CD14-positive monocyte (primary cell): Measurements from ENCODE around the gene STX12. TPM values are rescaled to one million over a fixed set of nuclear protein-coding genes. Genes with fewer than 3 reads are reported as not detected.

Source experiments
- DNase-seq, 3 donors: peaks; one replicate each; pipeline ENCODE4 v3.0.0-alpha.2; 2011 to 2022
- H2AFZ ChIP-seq: 2 replicates; pipeline ENCODE4 v1.6.0; 2012; ENCODE audit warnings: mild to moderate bottlenecking, low read depth, low read length, inconsistent platforms; ENCODE audit not compliant: insufficient read depth, poor library complexity, severe bottlenecking
- H3K27ac ChIP-seq, 2 donors: 1 replicate in 1 of 2; 2 replicates in 1 of 2; pipeline ENCODE4 v1.5.1; 2012 to 2013; ENCODE audit warnings: low read length in 2 of 2, control low read depth in 1 of 2, inconsistent platforms in 1 of 2, low read depth in 1 of 2, mild to moderate bottlenecking in 1 of 2
- H3K27me3 ChIP-seq, 2 donors: one replicate each; pipeline versions ENCODE4 v1.6.0 to v1.6.1; 2011 to 2013; ENCODE audit warnings: low read length in 2 of 2; ENCODE audit not compliant: control insufficient read depth in 2 of 2, insufficient read depth in 2 of 2
- H3K36me3 ChIP-seq, 2 donors: replicated peaks in 1 of 2; 1 replicate in 1 of 2; 2 replicates in 1 of 2; pipeline versions ENCODE4 v1.5.1 to v1.6.1; 2012 to 2013; ENCODE audit warnings: low read length in 2 of 2, control low read depth in 1 of 2, inconsistent platforms in 1 of 2, mild to moderate bottlenecking in 1 of 2; ENCODE audit not compliant: insufficient read depth in 2 of 2, control insufficient read depth in 1 of 2
- H3K4me1 ChIP-seq, 2 donors: 1 replicate in 1 of 2; 2 replicates in 1 of 2; pipeline versions ENCODE4 v1.5.1 to v1.6.1; 2012 to 2013; ENCODE audit warnings: low read length in 2 of 2, control low read depth in 1 of 2, inconsistent platforms in 1 of 2, mild to moderate bottlenecking in 1 of 2, moderate library complexity in 1 of 2; ENCODE audit not compliant: insufficient read depth in 2 of 2, control insufficient read depth in 1 of 2
- H3K4me2 ChIP-seq: replicated peaks from 2 replicates; pipeline ENCODE3; 2012; ENCODE audit warnings: low read length, moderate library complexity, mild to moderate bottlenecking; ENCODE audit not compliant: poor library complexity, severe bottlenecking; ENCODE audit errors: extremely low read depth
- H3K4me3 ChIP-seq, 3 experiments: fragments of 200-600 bp in 1 of 3; sonication (generic) in 1 of 3; replicated peaks in 1 of 3; 1 replicate in 2 of 3; 2 replicates in 1 of 3; pipeline ENCODE4 v1.5.1; 2011 to 2013; ENCODE audit warnings: low read length in 3 of 3, mild to moderate bottlenecking in 3 of 3, control low read depth in 2 of 3, low read depth in 2 of 3, inconsistent platforms in 1 of 3, moderate library complexity in 1 of 3
- H3K79me2 ChIP-seq: 2 replicates; pipeline ENCODE4 v1.6.0; 2012; ENCODE audit warnings: mild to moderate bottlenecking, control low read depth, inconsistent platforms, low read length, moderate library complexity; ENCODE audit not compliant: insufficient read depth
- H3K9ac ChIP-seq: 2 replicates; pipeline ENCODE4 v1.6.0; 2017; ENCODE audit warnings: low read length, mild to moderate bottlenecking; ENCODE audit not compliant: insufficient read depth, poor library complexity, severe bottlenecking
- H3K9me3 ChIP-seq, 2 donors: replicated peaks in 1 of 2; 1 replicate in 1 of 2; 2 replicates in 1 of 2; pipeline versions ENCODE4 v1.5.1 to v1.6.1; 2012 to 2013; ENCODE audit warnings: low read length in 2 of 2, control low read depth in 1 of 2; ENCODE audit not compliant: control insufficient read depth in 1 of 2, insufficient read depth in 1 of 2
- H4K20me1 ChIP-seq: 2 replicates; pipeline ENCODE4 v1.6.0; 2012; ENCODE audit warnings: mild to moderate bottlenecking, low read length, control low read depth, moderate library complexity; ENCODE audit not compliant: insufficient read depth
- H3K27ac Mint-ChIP-seq, 7 donors: one replicate each; pipeline ENCODE4 v1.8.0; 2020; ENCODE audit warnings: mild to moderate bottlenecking in 7 of 7, mixed read lengths in 7 of 7, moderate library complexity in 6 of 7, inconsistent platforms in 2 of 7
- H3K27me3 Mint-ChIP-seq, 3 donors: one replicate each; pipeline ENCODE4 v1.8.0; 2021 to 2022; ENCODE audit warnings: low read depth in 3 of 3, mild to moderate bottlenecking in 3 of 3, mixed read lengths in 3 of 3, moderate library complexity in 3 of 3, inconsistent platforms in 1 of 3
- H3K36me3 Mint-ChIP-seq, 2 donors: one replicate each; pipeline ENCODE4 v1.8.0; 2020; ENCODE audit warnings: mixed read lengths in 2 of 2, inconsistent platforms in 1 of 2, mild to moderate bottlenecking in 1 of 2
- H3K4me1 Mint-ChIP-seq: one replicate; pipeline ENCODE4 v1.8.0; 2020; ENCODE audit warnings: mild to moderate bottlenecking, mixed read lengths
- H3K4me3 Mint-ChIP-seq, 2 donors: one replicate each; pipeline ENCODE4 v1.8.0; 2020; ENCODE audit warnings: mild to moderate bottlenecking in 2 of 2, mixed read lengths in 2 of 2, moderate library complexity in 1 of 2
- H3K9me3 Mint-ChIP-seq, 7 donors: one replicate each; pipeline ENCODE4 v1.8.0; 2020 to 2022; ENCODE audit warnings: mixed read lengths in 7 of 7, mild to moderate bottlenecking in 6 of 7, moderate library complexity in 6 of 7, inconsistent platforms in 2 of 7
- WGBS: methylation state at CpG from one replicate; pipeline ENCODE4 v1.1.5; 2013; ENCODE audit warnings: missing lambda C conversion rate; ENCODE audit not compliant: insufficient coverage; 5-methylcytosine and 5-hydroxymethylcytosine counted together
- intact Hi-C, 2 donors: fragments of 100-400 bp; cut with micrococcal nuclease; formaldehyde crosslinking; loops; one replicate each; pipeline versions ENCODE4 v1.15.0 to v1.15.1; 2023
- polyA plus RNA-seq, 3 donors: library from polyadenylated mRNA; depleted of rRNA in 1 of 3; unstranded in 2 of 3; stranded (reverse) in 1 of 3; fragments of 300-500 nt in 2 of 3; fragments of >200 nt in 1 of 3; fragmentation: Illumina TruSeq in 2 of 3; gene quantifications; 1 replicate in 2 of 3; 2 replicates in 1 of 3; pipeline ENCODE4 v1.2.3, GENCODE V29; 2012 to 2021
- TF ChIP-seq, protein P1 (sequence below): fragments of 200-600 bp; IDR thresholded peaks from one replicate; pipeline ENCODE4 v1.8.0; 2022; ENCODE audit warnings: antibody characterized with exemption, mild to moderate bottlenecking

The STX12 gene
- polyA plus RNA-seq, 3 donors, result 29.4 to 49.4 (median 36.2) TPM

DNA sequence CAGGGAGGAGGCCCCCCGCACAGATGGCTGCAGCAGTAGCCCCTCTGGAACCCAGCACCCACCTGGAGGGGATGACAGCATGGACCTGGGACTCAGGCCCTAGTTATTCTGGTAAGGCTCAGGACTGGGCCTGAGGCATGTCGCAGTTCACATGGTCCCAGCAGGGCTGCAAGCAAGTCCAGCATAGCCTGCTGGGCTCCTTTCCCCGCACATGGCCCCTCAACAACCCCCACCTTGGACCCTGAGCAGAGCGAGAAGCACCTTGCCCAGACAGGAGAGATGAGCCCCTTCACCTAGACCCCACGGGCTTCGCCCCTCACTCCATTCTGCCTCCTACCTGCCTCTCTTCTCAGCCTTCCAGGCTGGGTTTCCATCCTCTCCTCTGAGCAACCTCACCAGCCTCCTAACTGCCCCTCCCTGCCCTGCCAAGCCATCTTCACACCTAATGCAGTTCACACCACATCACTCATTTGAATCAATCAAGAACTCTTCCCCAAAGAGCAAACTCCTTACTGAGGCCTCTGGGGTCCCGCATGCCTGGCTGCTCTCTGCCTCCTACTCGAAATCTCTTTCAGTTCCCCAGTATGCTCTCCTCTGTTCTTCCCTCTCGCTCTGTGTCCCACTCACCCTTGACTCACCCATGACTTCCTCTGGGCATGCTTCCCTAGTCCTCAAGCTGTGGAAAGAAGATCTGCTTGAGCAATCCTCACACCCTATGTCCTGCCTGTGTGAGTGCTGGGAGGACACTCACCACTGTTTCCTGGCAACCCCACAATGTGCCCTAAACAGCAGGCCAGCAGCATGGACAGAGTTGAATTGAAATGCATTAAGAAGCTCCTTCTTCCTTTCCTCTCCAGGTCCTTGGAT is 89.9 kb downstream of the STX12 start:
- peaks cover 93% of the 10 kb centered on the region for H3K4me1 Mint-ChIP-seq
- Histone ChIP-seq H3K27ac (peak overlapping the region; percentile 91 to 100), H2AFZ (no peak overlapping the region)

DNA sequence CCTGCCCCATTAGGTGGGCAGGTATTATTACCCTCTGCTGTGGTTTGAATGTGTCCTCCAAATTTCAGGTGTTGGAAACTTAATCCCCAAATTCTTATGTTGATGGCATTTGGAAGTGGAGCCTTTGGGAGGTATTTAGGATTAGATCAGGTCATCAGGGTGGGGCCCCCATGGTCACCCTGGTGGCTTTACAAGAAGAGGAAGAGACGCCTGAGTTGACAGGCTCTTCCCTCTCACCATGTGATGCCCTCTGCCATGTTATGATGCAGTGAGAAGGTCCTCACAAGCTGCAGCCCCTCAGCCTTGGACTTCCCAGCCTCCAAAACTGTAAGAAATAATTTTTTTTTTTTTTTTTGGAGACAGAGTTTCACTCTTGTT is 90.5 kb downstream of the STX12 start:
- peaks cover 10 to 11% of the 10 kb centered on the region in 2 donors for H3K36me3 Mint-ChIP-seq
- H3K4me2 ChIP-seq, result peak overlapping the region; percentile 73
- H3K79me2 ChIP-seq, result peaks cover 40% of the 10 kb centered on the region
- WGBS, result no CpG with 5 or more reads among the region's 1 CpG
- H3K27me3 ChIP-seq, result no peaks in the 10 kb centered on the region
- H3K27me3 Mint-ChIP-seq, result peaks cover 0 to 5% (median 0%) of the 10 kb centered on the region in 3 donors
- H3K4me1 ChIP-seq, result peaks cover 90 to 99% of the 10 kb centered on the region in 2 donors
- intact Hi-C loops, result loop anchor here in 1 of 2 donors (1.0 to 5.0 kb wide), 2 partner anchors 24 to 39 kb away; no protein-coding TSS in a partner anchor
- H3K27ac Mint-ChIP-seq, result peak overlapping the region; percentile 98 to 100 (median 99)
- H3K9ac ChIP-seq, result peak overlapping the region; percentile 79
- peak; percentile 91 to 94 (median 93) for DNase-seq
- peaks cover 91% of the 10 kb centered on the region for H3K4me1 Mint-ChIP-seq
- H3K27ac ChIP-seq, result peak overlapping the region; percentile 91 to 100
- H3K4me3 ChIP-seq, result peak overlapping the region in 1 of 3 experiments; percentile 11
- no peaks in the 10 kb centered on the region for H3K9me3 ChIP-seq
- peak overlapping the region; percentile 70 to 92 for H3K4me3 Mint-ChIP-seq
- H2AFZ ChIP-seq, result no peak overlapping the region
- H3K9me3 Mint-ChIP-seq, result peaks cover 0 to 2% (median 0%) of the 10 kb centered on the region in 7 donors
- H4K20me1 ChIP-seq, result no peaks in the 10 kb centered on the region
- no peaks in the 10 kb centered on the region for H3K36me3 ChIP-seq
- TF ChIP-seq, protein P1, sequence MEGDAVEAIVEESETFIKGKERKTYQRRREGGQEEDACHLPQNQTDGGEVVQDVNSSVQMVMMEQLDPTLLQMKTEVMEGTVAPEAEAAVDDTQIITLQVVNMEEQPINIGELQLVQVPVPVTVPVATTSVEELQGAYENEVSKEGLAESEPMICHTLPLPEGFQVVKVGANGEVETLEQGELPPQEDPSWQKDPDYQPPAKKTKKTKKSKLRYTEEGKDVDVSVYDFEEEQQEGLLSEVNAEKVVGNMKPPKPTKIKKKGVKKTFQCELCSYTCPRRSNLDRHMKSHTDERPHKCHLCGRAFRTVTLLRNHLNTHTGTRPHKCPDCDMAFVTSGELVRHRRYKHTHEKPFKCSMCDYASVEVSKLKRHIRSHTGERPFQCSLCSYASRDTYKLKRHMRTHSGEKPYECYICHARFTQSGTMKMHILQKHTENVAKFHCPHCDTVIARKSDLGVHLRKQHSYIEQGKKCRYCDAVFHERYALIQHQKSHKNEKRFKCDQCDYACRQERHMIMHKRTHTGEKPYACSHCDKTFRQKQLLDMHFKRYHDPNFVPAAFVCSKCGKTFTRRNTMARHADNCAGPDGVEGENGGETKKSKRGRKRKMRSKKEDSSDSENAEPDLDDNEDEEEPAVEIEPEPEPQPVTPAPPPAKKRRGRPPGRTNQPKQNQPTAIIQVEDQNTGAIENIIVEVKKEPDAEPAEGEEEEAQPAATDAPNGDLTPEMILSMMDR, result no peak

More for the DNA sequence above, 89.9 kb downstream of the STX12 start:
- H3K79me2 ChIP-seq, result peaks cover 40% of the 10 kb centered on the region
- Mint-ChIP-seq H3K4me3 (peak overlapping the region; percentile 70 to 92), H3K27ac (peak overlapping the region; percentile 98 to 100 (median 99)), H3K36me3 (peaks cover 10 to 11% of the 10 kb centered on the region in 2 donors), H3K9me3 (peaks cover 0 to 2% (median 0%) of the 10 kb centered on the region in 7 donors), H3K27me3 (peaks cover 0 to 5% (median 0%) of the 10 kb centered on the region in 3 donors)
- no peaks in the 10 kb centered on the region for H3K36me3 ChIP-seq
- H3K4me2 ChIP-seq, result peak overlapping the region; percentile 73
- no peaks in the 10 kb centered on the region for H3K27me3 ChIP-seq
- no peaks in the 10 kb centered on the region for H4K20me1 ChIP-seq
- WGBS, result 60% methylated on average over 9 of the region's 9 CpGs
- TF ChIP-seq, protein P1, result no peak
- H3K4me1 ChIP-seq, result peaks cover 90 to 99% of the 10 kb centered on the region in 2 donors
- intact Hi-C loops, result loop anchor here in 1 of 2 donors (1.0 to 5.0 kb wide), 2 partner anchors 24 to 39 kb away; no protein-coding TSS in a partner anchor
- peak; percentile 98 to 100 (median 99) for DNase-seq
- H3K4me3 ChIP-seq, result peak overlapping the region; percentile 20 to 69 (median 37)
- no peaks in the 10 kb centered on the region for H3K9me3 ChIP-seq
- H3K9ac ChIP-seq, result peak overlapping the region; percentile 79
